ENCODE results near the gene CPA1.

The CPA1 gene

DNA sequence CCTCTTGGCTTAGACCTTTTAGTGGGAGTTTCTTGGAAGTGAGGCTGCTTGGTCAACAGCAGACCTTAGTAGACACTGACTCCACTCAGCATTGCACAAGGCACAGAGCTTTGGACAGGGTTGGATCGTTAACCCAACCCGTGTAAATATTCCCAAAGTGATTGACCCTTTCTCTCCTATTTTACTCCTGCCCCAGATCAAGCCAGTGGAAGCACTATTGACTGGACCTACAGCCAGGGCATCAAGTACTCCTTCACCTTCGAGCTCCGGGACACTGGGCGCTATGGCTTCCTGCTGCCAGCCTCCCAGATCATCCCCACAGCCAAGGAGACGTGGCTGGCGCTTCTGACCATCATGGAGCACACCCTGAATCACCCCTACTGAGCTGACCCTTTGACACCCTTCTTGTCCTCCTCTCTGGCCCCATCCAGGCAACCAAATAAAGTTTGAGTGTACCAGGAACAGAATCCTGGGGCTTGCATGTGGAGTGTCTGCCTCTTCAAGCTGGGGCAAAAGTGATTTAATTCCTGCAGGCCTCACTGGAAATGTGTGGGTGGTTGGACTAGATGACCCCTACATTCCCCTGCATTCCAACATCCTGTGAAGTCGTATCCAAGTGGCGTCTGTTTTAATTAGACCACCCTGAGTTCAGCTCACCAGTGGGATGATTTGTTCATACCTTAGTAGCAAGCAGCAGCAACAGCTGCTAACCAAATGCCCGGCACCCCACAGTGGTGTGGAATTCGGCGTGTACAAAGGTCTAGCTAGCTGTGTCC is 7.5 kb downstream of the CPA1 start:
- TF ChIP-seq FOXM1 (IDR thresholded peaks at IDR 0.05; ENCODE audit: borderline replicate concordance, low read depth), result no peak
- TF ChIP-seq TCF12 (IDR thresholded peaks at IDR 0.05; ENCODE audit: low read depth), result no peak
- no peak for TF ChIP-seq NFIC (IDR thresholded peaks at IDR 0.05)
- no peak for TF ChIP-seq RAD21 (IDR thresholded peaks at IDR 0.05; ENCODE audit: low read depth)
- TF ChIP-seq, protein P1, sequence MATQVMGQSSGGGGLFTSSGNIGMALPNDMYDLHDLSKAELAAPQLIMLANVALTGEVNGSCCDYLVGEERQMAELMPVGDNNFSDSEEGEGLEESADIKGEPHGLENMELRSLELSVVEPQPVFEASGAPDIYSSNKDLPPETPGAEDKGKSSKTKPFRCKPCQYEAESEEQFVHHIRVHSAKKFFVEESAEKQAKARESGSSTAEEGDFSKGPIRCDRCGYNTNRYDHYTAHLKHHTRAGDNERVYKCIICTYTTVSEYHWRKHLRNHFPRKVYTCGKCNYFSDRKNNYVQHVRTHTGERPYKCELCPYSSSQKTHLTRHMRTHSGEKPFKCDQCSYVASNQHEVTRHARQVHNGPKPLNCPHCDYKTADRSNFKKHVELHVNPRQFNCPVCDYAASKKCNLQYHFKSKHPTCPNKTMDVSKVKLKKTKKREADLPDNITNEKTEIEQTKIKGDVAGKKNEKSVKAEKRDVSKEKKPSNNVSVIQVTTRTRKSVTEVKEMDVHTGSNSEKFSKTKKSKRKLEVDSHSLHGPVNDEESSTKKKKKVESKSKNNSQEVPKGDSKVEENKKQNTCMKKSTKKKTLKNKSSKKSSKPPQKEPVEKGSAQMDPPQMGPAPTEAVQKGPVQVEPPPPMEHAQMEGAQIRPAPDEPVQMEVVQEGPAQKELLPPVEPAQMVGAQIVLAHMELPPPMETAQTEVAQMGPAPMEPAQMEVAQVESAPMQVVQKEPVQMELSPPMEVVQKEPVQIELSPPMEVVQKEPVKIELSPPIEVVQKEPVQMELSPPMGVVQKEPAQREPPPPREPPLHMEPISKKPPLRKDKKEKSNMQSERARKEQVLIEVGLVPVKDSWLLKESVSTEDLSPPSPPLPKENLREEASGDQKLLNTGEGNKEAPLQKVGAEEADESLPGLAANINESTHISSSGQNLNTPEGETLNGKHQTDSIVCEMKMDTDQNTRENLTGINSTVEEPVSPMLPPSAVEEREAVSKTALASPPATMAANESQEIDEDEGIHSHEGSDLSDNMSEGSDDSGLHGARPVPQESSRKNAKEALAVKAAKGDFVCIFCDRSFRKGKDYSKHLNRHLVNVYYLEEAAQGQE (IDR thresholded peaks at IDR 0.05; ENCODE audit: low read depth), result no peak
- TF ChIP-seq CREB1 (IDR thresholded peaks at IDR 0.05; ENCODE audit: low read depth), result no peak
- no peak for TF ChIP-seq EGR1 (IDR thresholded peaks at IDR 0.05)
- TF ChIP-seq ZBTB7A (IDR thresholded peaks at IDR 0.05; ENCODE audit: low read depth), result no peak
- TF ChIP-seq TAF1 (IDR thresholded peaks at IDR 0.05; ENCODE audit: low read depth), result no peak

- TF ChIP-seq CEBPB (IDR thresholded peaks at IDR 0.05), result no peak
- no peak for TF ChIP-seq TAF1 (IDR thresholded peaks at IDR 0.05; ENCODE audit: low read depth)
- no peak for TF ChIP-seq USF1 (IDR thresholded peaks at IDR 0.05)
Measured at GRCh38 chr7:130388671-130389070, 8.4 kb downstream of the CPA1 start.

DNA sequence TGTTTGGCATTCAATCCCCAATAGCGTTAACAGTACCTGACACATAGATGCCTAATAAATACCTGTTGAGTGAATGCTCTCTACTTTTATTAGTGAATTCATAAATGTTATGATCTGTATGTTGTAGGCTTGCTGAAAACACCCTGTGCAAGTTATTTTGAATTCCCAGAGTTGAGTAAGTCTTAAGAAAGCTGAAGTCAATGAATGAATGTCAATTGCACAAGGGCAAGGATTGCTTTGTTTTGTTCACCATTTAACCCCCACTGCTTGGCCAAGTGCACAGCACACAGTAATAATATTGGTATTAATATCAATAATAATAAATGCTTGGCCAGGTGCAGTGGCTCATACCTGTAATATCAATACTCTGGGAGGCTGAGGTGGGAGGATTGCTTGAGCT is 10.2 kb downstream of the CPA1 start:
- no peak for TF ChIP-seq TEAD4 (IDR thresholded peaks at IDR 0.05)
- TF ChIP-seq CEBPB (IDR thresholded peaks at IDR 0.05), result no peak
- TF ChIP-seq TAF1 (IDR thresholded peaks at IDR 0.05; ENCODE audit: low read depth), result no peak

DNA sequence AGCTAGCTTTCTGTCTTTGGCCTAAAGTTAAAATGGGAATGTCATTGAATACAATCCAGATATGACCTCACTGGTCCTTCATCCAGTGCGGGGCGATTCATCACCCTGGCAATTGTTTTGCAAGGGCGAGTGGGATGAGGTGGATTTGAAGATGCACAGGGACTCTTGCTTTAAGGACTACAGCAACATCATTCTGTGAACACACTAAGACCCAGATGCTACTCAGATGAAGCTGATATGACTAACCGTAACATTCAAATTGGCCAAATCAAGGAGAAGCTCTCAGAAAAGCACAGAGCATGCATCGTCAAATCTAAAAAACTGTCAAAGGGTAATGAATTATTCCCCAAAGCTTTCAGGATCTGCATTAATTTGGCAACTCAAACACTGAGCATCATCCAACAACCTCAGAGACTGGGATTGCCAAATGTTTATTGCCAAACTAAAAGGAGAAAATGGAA is 12.8 kb downstream of the CPA1 start:
- no peak for TF ChIP-seq RAD21 (IDR thresholded peaks at IDR 0.05; ENCODE audit: low read depth)
- TF ChIP-seq, protein P1 (IDR thresholded peaks at IDR 0.05; ENCODE audit: low read depth), result no peak
- TF ChIP-seq TEAD4 (IDR thresholded peaks at IDR 0.05), result no peak

DNA sequence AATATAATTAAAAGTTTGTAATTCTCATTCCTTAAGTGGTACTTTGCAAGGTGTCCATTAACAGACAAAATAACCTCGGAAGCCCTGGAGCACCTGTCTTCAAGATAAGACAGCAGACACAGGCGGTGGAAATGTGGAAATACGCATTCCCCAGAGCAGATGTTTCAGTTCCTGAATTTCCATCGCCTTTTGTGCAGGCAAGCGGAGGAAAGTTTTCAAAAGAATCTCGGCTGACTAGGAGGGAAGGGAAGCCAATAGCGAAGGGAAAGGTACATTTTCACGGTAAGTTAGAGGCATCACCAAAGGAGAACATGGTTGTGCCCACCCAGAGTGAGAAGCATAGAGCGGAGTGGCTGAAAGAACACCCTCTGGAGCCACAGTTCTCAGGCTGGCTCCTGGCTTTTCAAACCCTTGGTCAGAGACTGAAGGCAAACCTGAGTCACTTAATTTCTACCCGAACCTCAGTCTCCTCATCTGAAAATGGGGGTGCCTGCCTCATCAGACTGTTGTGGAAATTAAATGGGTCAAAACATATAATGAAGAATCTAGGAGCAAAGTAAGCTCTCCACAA is 13.6 kb downstream of the CPA1 start:
- no peak for TF ChIP-seq TAF1 (IDR thresholded peaks at IDR 0.05; ENCODE audit: low read depth)
- TF ChIP-seq, protein P1 (IDR thresholded peaks at IDR 0.05; ENCODE audit: low read depth), result no peak
- no peak for TF ChIP-seq TCF12 (IDR thresholded peaks at IDR 0.05; ENCODE audit: low read depth)
- TF ChIP-seq ZBTB7A (IDR thresholded peaks at IDR 0.05; ENCODE audit: low read depth), result no peak
- no peak for TF ChIP-seq RAD21 (IDR thresholded peaks at IDR 0.05; ENCODE audit: low read depth)
- no peak for TF ChIP-seq EGR1 (IDR thresholded peaks at IDR 0.05)
- no peak for TF ChIP-seq TEAD4 (IDR thresholded peaks at IDR 0.05)
- TF ChIP-seq USF1 (IDR thresholded peaks at IDR 0.05), result no peak
